CD8-positive, alpha-beta memory T cell (primary cell): Measurements from ENCODE around the gene KRT16. TPM values are rescaled to one million over a fixed set of nuclear protein-coding genes. Genes with fewer than 3 reads are reported as not detected.
"Not testable (repeated sequence)": the region's sequence is repeated elsewhere in the genome, so short reads cannot be mapped to it uniquely, and the experiment has no call there.

Experiments
- CTCF ChIA-PET: fragments of 350-600 bp; sonication (Branson Sonifier 250); formaldehyde crosslinking; loops from one replicate; lab custom pipeline; 2021; ENCODE audit warnings: antibody characterized with exemption; lab: Charles Lee
- POLR2A ChIA-PET: fragments of 350-600 bp; sonication (Branson Sonifier 250); formaldehyde crosslinking; loops from one replicate; lab custom pipeline; 2021; ENCODE audit warnings: antibody characterized with exemption; lab: Charles Lee
- DNase-seq, 5 donors: peaks; one replicate each; pipeline versions ENCODE4 v3.0.0 to v3.0.0-alpha.2; 2020 to 2022; ENCODE audit warnings: mixed read lengths in 1 of 5
- H3K27ac ChIP-seq: one replicate; pipeline ENCODE4 v1.7.0; 2013; ENCODE audit warnings: low read depth, mild to moderate bottlenecking, low read length, moderate library complexity
- H3K27me3 ChIP-seq: 2 replicates; pipeline ENCODE4 v1.7.0; 2013; ENCODE audit warnings: low read length, mild to moderate bottlenecking; ENCODE audit not compliant: insufficient read depth, poor library complexity, severe bottlenecking
- H3K36me3 ChIP-seq: 2 replicates; pipeline ENCODE4 v1.7.0; 2013; ENCODE audit warnings: mild to moderate bottlenecking, low read length, moderate library complexity; ENCODE audit not compliant: insufficient read depth
- H3K4me1 ChIP-seq: 2 replicates; pipeline ENCODE4 v1.7.0; 2013; ENCODE audit warnings: mild to moderate bottlenecking, low read length, moderate library complexity; ENCODE audit not compliant: insufficient read depth
- H3K4me3 ChIP-seq: 2 replicates; pipeline ENCODE4 v1.7.0; 2013; ENCODE audit warnings: mild to moderate bottlenecking, low read length
- H3K9me3 ChIP-seq: 2 replicates; pipeline ENCODE4 v1.7.0; 2013; ENCODE audit warnings: mild to moderate bottlenecking, low read length
- H3K27ac Mint-ChIP-seq, 8 donors: one replicate each; pipeline ENCODE4 v1.8.0; 2020 to 2021; ENCODE audit warnings: mixed read lengths in 8 of 8, mild to moderate bottlenecking in 6 of 8, inconsistent platforms in 3 of 8, moderate library complexity in 3 of 8
- H3K27me3 Mint-ChIP-seq, 2 donors: one replicate each; pipeline ENCODE4 v1.8.0; 2020 to 2021; ENCODE audit warnings: mixed read lengths in 2 of 2, mild to moderate bottlenecking in 1 of 2, moderate library complexity in 1 of 2
- H3K36me3 Mint-ChIP-seq, 3 donors: one replicate each; pipeline ENCODE4 v1.8.0; 2020 to 2021; ENCODE audit warnings: mixed read lengths in 3 of 3, inconsistent platforms in 1 of 3, mild to moderate bottlenecking in 1 of 3
- H3K4me1 Mint-ChIP-seq, 3 donors: one replicate each; pipeline ENCODE4 v1.8.0; 2020 to 2021; ENCODE audit warnings: mixed read lengths in 3 of 3, inconsistent platforms in 1 of 3, mild to moderate bottlenecking in 1 of 3
- H3K4me3 Mint-ChIP-seq, 7 donors: one replicate each; pipeline ENCODE4 v1.8.0; 2020 to 2021; ENCODE audit warnings: mixed read lengths in 7 of 7, mild to moderate bottlenecking in 6 of 7, moderate library complexity in 4 of 7, inconsistent platforms in 2 of 7
- H3K9me3 Mint-ChIP-seq, 5 donors: one replicate each; pipeline ENCODE4 v1.8.0; 2020 to 2022; ENCODE audit warnings: mixed read lengths in 5 of 5, mild to moderate bottlenecking in 3 of 5, moderate library complexity in 2 of 5, inconsistent platforms in 1 of 5
- polyA plus RNA-seq: library from polyadenylated mRNA; unstranded; fragments of 300-500 nt; fragmentation: Illumina TruSeq; gene quantifications from one replicate; pipeline ENCODE4 v1.2.3, GENCODE V29; 2021
- total RNA-seq, 2 experiments: library from RNA; stranded (reverse); gene quantifications; one replicate each; pipeline ENCODE4 v1.2.3, GENCODE V29; 2021

The KRT16 gene
- total and polyA plus RNA-seq, 3 experiments from 2014 or later, result not detected

DNA sequence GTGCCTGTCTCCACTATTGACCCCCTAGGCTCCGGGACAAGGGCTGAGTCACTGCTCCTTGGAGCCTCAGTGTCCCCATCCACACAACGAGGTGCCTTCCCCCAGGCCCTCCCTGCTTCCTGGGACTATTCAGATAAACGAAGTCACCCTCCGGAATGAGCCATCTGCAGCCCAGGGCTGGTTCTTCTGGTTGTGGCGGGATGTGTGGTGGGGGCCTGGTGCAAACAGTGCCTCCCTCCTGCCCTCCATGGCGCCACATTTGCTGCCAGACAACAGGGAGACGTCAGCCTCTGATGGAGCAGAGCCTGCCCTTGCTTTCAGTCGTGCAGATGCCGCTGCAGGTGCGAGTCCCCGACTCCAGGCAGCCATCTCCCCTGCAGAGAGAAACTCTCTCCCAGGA, 5.1 kb upstream of the KRT16 start:
- Mint-ChIP-seq H3K36me3 (no peaks in the 10 kb centered on the region), H3K27me3 (peaks cover 6 to 28% of the 10 kb centered on the region in 2 donors), H3K4me1 (no peaks in the 10 kb centered on the region), H3K4me3 (no peak overlapping the region), H3K27ac (no peak overlapping the region), H3K9me3 (no peaks in the 10 kb centered on the region)
- POLR2A ChIA-PET, result no interaction called here
- Histone ChIP-seq H3K4me3 (no peak overlapping the region), H3K36me3 (no peaks in the 10 kb centered on the region), H3K27ac (no peak overlapping the region), H3K4me1 (no peaks in the 10 kb centered on the region), H3K27me3 (no peaks in the 10 kb centered on the region), H3K9me3 (no peaks in the 10 kb centered on the region)
- CTCF ChIA-PET, result no interaction called here
- no peak for DNase-seq

DNA sequence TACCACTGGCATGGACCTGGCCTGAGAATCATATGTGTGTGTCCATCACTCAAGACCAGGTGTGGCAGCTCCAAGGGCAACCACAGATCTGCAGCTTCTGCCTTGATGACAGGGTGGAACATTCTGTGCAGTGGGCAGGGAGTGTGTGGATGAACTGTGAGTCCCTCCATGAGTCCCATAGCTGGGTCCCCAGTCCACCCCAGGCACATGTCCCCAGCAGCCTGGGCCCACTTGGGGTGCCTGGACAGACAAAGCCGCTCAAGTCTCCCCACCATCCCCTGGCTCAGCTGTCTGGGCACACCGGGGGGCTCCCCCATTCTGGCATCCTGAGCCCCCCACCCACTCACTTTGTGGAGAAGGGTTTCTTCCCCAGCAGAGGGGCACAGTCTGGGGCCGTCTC, 4.6 kb upstream of the KRT16 start:
- Mint-ChIP-seq H3K36me3 (no peaks in the 10 kb centered on the region), H3K9me3 (no peaks in the 10 kb centered on the region), H3K4me3 (no peak overlapping the region), H3K4me1 (no peaks in the 10 kb centered on the region), H3K27me3 (peaks cover 4 to 28% of the 10 kb centered on the region in 2 donors), H3K27ac (no peak overlapping the region)
- Histone ChIP-seq H3K36me3 (no peaks in the 10 kb centered on the region), H3K27ac (no peak overlapping the region), H3K27me3 (no peaks in the 10 kb centered on the region), H3K4me1 (no peaks in the 10 kb centered on the region), H3K9me3 (no peaks in the 10 kb centered on the region), H3K4me3 (no peak overlapping the region)
- ChIA-PET POLR2A (no interaction called here), CTCF (no interaction called here)
- DNase-seq, result peak in 1 of 5 donors; percentile 23

DNA sequence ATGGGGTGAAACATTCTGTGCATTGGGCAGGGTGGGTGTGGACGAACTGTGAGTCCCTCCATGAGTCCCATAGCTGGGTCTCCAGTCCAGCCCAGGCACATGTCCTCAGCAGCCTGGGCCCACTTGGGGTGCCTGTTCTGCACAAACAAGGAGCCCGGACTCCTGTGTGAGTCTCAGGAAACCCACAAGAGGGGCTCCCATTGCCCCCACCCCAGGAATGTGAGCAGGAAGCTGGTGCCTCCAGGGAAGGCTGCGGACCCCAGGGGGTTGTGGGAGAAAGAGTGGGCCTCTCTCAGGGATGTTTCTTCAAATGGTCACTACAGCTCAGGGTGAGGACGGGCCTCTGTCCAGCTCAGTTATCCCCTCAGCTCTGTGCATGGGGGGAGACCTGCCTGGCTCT, 3.9 kb upstream of the KRT16 start:
- H3K27me3 ChIP-seq, H3K36me3 Mint-ChIP-seq, H3K27ac Mint-ChIP-seq, H3K9me3 Mint-ChIP-seq, H3K36me3 ChIP-seq, H3K9me3 ChIP-seq, H3K4me3 ChIP-seq, H3K4me3 Mint-ChIP-seq, H3K27ac ChIP-seq, H3K4me1 ChIP-seq, CTCF ChIA-PET, POLR2A ChIA-PET, H3K4me1 Mint-ChIP-seq: not testable (repeated sequence)
- peak in 1 of 5 donors; percentile 35 for DNase-seq
- peaks cover 3 to 25% of the 10 kb centered on the region in 2 donors for H3K27me3 Mint-ChIP-seq

DNA sequence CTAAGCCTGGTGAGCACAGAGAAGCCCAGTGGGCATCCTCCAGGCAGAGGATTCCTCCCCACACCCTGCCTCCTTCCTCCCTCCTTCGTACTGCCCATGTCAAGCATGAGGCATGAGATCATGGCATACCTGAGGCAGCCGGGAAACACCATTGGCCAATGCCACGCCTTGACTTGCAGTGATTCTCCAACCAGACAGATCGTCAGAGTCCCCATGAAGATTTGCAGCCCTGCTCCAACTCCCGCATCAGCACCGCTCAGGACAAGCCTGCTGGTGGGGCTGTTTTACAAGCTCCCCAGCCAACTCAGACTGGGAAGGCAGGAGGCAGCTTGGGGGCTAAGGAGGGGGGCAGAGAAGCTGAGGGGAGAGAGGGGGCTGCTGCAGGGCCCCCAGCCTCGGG, 2.9 kb upstream of the KRT16 start:
- H3K9me3 ChIP-seq, result no peaks in the 10 kb centered on the region
- H3K36me3 ChIP-seq, result no peaks in the 10 kb centered on the region
- Mint-ChIP-seq H3K9me3 (peaks cover 0 to 2% (median 0%) of the 10 kb centered on the region in 5 donors), H3K27ac (no peak overlapping the region), H3K4me1 (no peaks in the 10 kb centered on the region), H3K36me3 (no peaks in the 10 kb centered on the region), H3K4me3 (no peak overlapping the region), H3K27me3 (peaks cover 3 to 24% of the 10 kb centered on the region in 2 donors)
- H3K27ac ChIP-seq, result no peak overlapping the region
- CTCF ChIA-PET, result no interaction called here
- no peak for DNase-seq
- H3K4me1 ChIP-seq, result no peaks in the 10 kb centered on the region
- POLR2A ChIA-PET, result no interaction called here
- H3K27me3 ChIP-seq, result no peaks in the 10 kb centered on the region
- H3K4me3 ChIP-seq, result no peak overlapping the region

- H3K9me3 ChIP-seq, H3K9me3 Mint-ChIP-seq, H3K36me3 Mint-ChIP-seq, H3K4me3 ChIP-seq, H3K4me1 Mint-ChIP-seq, H3K4me1 ChIP-seq, H3K27ac Mint-ChIP-seq, DNase-seq, CTCF ChIA-PET, H3K36me3 ChIP-seq, H3K27ac ChIP-seq, H3K27me3 ChIP-seq, H3K4me3 Mint-ChIP-seq, POLR2A ChIA-PET: not testable (repeated sequence)
- H3K27me3 Mint-ChIP-seq, result peaks cover 3 to 22% of the 10 kb centered on the region in 2 donors
These were observed 2.2 kb upstream of the KRT16 start for GRCh38 chr17:41614767-41615166.

- Histone ChIP-seq H3K27me3 (no peaks in the 10 kb centered on the region), H3K4me3 (no peak overlapping the region), H3K9me3 (no peaks in the 10 kb centered on the region), H3K27ac (no peak overlapping the region), H3K4me1 (no peaks in the 10 kb centered on the region), H3K36me3 (no peaks in the 10 kb centered on the region)
- POLR2A ChIA-PET, result no interaction called here
- DNase-seq, result no peak
- H3K27ac Mint-ChIP-seq, result no peak overlapping the region
- no peaks in the 10 kb centered on the region for H3K36me3 Mint-ChIP-seq
- peaks cover 0 to 2% (median 0%) of the 10 kb centered on the region in 5 donors for H3K9me3 Mint-ChIP-seq
- no peaks in the 10 kb centered on the region for H3K4me1 Mint-ChIP-seq
- peaks cover 3 to 23% of the 10 kb centered on the region in 2 donors for H3K27me3 Mint-ChIP-seq
- CTCF ChIA-PET, result no interaction called here
- H3K4me3 Mint-ChIP-seq, result no peak overlapping the region
These were observed 1.5 kb upstream of the KRT16 start for GRCh38 chr17:41614098-41614497.

DNA sequence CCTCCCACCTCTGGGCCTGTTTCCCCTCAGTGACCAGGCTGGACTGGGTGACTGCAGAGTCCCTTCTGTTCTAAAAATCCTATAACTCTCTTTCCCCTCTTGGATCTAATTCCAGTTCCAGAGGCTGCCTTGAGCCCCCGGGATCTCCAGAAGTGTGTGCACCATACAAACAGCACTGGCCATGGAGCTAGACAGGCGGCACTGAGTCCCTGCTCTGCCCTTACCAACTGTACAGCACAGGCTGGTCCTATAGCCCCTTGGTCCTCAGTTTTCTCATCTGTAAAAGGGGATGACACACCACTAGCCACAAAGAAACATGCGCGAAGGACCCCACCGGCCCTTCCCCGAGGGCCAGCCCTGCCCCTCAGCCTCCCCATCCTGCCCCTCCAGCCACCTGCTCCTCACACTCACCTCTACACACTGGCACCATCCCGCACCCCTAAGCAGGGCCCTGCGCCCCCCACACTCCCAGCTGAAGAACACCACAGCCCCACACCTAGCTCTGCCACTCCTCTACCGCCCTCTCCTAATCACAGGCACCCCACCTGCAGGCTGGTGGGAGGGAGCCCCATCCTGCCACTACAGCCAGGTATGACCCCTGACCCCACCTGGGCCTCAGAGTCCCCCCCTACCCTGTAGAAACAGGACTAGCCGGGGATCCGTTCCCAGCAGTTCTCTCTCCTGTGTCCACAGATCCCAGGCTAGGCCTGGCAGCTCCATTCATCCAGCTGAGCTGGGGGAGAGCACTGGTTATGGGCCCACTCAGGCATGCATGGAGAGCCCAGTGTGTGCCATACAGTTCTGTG, 913 bp upstream of the KRT16 start:
- Histone ChIP-seq H3K4me1 (no peaks in the 10 kb centered on the region), H3K9me3 (no peaks in the 10 kb centered on the region), H3K27me3 (no peaks in the 10 kb centered on the region), H3K27ac (no peak overlapping the region), H3K4me3 (no peak overlapping the region), H3K36me3 (no peaks in the 10 kb centered on the region)
- H3K36me3 Mint-ChIP-seq, result no peaks in the 10 kb centered on the region
- ChIA-PET CTCF (no interaction called here), POLR2A (no interaction called here)
- H3K4me1 Mint-ChIP-seq, result no peaks in the 10 kb centered on the region
- H3K27me3 Mint-ChIP-seq, result peaks cover 6 to 22% of the 10 kb centered on the region in 2 donors
- no peak for DNase-seq
- H3K9me3 Mint-ChIP-seq, result peaks cover 0 to 2% (median 0%) of the 10 kb centered on the region in 5 donors
- H3K4me3 Mint-ChIP-seq, result peak overlapping the region in 1 of 7 donors; percentile 36
- peak overlapping the region in 1 of 8 donors; percentile 59 for H3K27ac Mint-ChIP-seq

GRCh38 chr17:41610965-41611640, 1.5 kb downstream of the KRT16 start:
- Histone ChIP-seq H3K27me3 (no peaks in the 10 kb centered on the region), H3K4me3 (no peak overlapping the region), H3K4me1 (no peaks in the 10 kb centered on the region), H3K27ac (no peak overlapping the region), H3K36me3 (no peaks in the 10 kb centered on the region), H3K9me3 (no peaks in the 10 kb centered on the region)
- Mint-ChIP-seq H3K9me3 (peaks cover 13 to 16% (median 14%) of the 10 kb centered on the region in 5 donors), H3K4me3 (no peak overlapping the region), H3K27ac (peak overlapping the region in 1 of 8 donors; percentile 51), H3K4me1 (no peaks in the 10 kb centered on the region), H3K36me3 (peaks cover 0 to 11% (median 0%) of the 10 kb centered on the region in 3 donors), H3K27me3 (peaks cover 12 to 34% of the 10 kb centered on the region in 2 donors)
- CTCF ChIA-PET, result no interaction called here
- POLR2A ChIA-PET, result no interaction called here
- no peak for DNase-seq
